DOHH2 (cell line): ENCODE measurements around the gene SH3BGRL2.
A peak's percentile ranks its signal among the peaks of the same experiment; 100 is the strongest.

Source experiments
- H3F3A ChIP-seq: fragments of 200-600 bp; sonication (generic), shearing (Covaris generic); 2 replicates; pipeline ENCODE4 v1.6.0; 2016; ENCODE audit warnings: antibody characterized with exemption, mild to moderate bottlenecking; ENCODE audit not compliant: control insufficient read depth, insufficient read depth
- H3K27ac ChIP-seq: fragments of 200-600 bp; sonication (generic); 2 replicates; pipeline ENCODE4 v1.5.1; 2014; ENCODE audit warnings: low read depth, mild to moderate bottlenecking, low read length, moderate library complexity
- H3K27me3 ChIP-seq: fragments of 200-600 bp; sonication (generic); 2 replicates; pipeline ENCODE4 v1.6.1; 2014; ENCODE audit warnings: mild to moderate bottlenecking, low read length, mixed read lengths; ENCODE audit not compliant: control insufficient read depth
- H3K36me3 ChIP-seq: fragments of 200-600 bp; sonication (generic); 2 replicates; pipeline ENCODE4 v1.6.1; 2014; ENCODE audit warnings: mild to moderate bottlenecking, low read length, moderate library complexity, mixed read lengths; ENCODE audit not compliant: control insufficient read depth
- H3K4me1 ChIP-seq: fragments of 200-600 bp; sonication (generic); 2 replicates; pipeline ENCODE4 v1.6.1; 2014; ENCODE audit warnings: mild to moderate bottlenecking, low read length, mixed read lengths; ENCODE audit not compliant: control insufficient read depth
- H3K4me2 ChIP-seq: fragments of 200-600 bp; sonication (generic); 2 replicates; pipeline ENCODE4 v1.6.0; 2014; ENCODE audit warnings: mild to moderate bottlenecking, low read length, moderate library complexity
- H3K4me3 ChIP-seq: fragments of 200-600 bp; sonication (generic); 2 replicates; pipeline ENCODE4 v1.5.1; 2014; ENCODE audit warnings: mild to moderate bottlenecking, low read length, mixed read lengths
- H3K79me2 ChIP-seq: fragments of 200-600 bp; sonication (generic); 2 replicates; pipeline ENCODE4 v1.6.1; 2014; ENCODE audit warnings: mild to moderate bottlenecking, low read length, mixed read lengths; ENCODE audit not compliant: control insufficient read depth
- H3K9me2 ChIP-seq: fragments of 200-600 bp; sonication (generic); replicated peaks from 2 replicates; pipeline ENCODE4 v1.6.1; 2014; ENCODE audit warnings: mild to moderate bottlenecking, low read length, mixed read lengths; ENCODE audit not compliant: control insufficient read depth
- H3K9me3 ChIP-seq: fragments of 200-600 bp; sonication (generic); 2 replicates; pipeline ENCODE4 v1.6.1; 2014; ENCODE audit warnings: antibody characterized with exemption, low read length, mixed read lengths; ENCODE audit not compliant: control insufficient read depth, insufficient read depth
- H4K20me1 ChIP-seq: fragments of 200-600 bp; sonication (generic); 2 replicates; pipeline ENCODE4 v1.6.0; 2014; ENCODE audit warnings: low read depth, mild to moderate bottlenecking, antibody characterized with exemption, low read length, moderate library complexity; ENCODE audit not compliant: control insufficient read depth, insufficient read depth
- EZH2phosphoT487 ChIP-seq: fragments of 200-600 bp; sonication (generic); IDR thresholded peaks from 2 replicates; pipeline ENCODE4 v1.6.1; 2017; ENCODE audit warnings: borderline replicate concordance, mild to moderate bottlenecking, antibody characterized with exemption, low read length, moderate library complexity, mixed read lengths
- TF ChIP-seq, protein P1 (sequence below): fragments of 200-600 bp; sonication (generic); IDR thresholded peaks from one replicate; pipeline ENCODE4 v1.5.1; 2014; ENCODE audit warnings: antibody characterized with exemption, mild to moderate bottlenecking, low read depth, low read length; ENCODE audit not compliant: poor library complexity, severe bottlenecking

The SH3BGRL2 gene

DNA sequence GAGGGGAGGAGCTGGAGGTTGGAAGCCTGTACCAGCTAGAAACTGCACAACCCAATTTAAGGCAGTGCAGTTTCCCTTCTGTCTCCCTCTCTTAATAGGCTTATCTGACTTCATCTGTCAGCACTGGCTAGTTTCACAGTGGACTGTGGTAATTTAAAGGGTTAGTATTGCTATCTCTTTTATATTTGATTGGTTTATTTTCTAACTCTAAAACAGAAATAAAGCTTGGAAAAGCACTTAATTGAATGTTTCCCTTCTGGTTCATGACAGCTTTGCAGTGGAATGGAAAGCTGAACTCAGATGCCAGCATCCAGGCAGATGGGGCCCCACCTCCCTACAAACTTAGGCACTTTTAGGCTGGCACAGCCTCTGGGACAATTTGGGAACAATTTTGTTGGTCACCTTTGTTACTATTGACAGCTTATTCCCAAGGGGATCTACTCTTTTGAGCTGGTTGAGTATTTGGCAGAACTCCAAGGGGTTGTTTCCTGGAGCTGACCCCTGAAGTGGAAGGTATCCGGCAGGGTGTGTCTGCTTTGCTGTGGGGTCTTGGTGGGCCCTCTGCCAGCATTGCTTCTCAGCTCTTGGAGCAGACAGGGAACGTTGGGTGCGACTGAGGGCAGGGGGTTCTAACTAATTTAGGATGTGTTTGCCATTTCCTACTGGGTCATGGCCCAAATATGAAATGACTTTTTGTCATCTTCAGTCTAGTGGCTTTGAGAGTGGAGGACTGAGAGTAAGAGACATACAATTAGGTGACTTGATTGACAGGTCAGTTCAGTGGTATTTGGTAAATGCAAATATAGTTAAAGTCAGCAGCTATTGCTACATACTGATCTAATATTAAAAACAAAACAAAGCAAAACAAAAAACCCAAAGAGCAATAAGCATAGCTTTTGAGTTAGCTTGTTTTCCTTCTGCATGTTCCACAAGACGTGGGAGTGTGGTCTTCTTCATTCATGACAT, 9.3 kb downstream of the SH3BGRL2 start:
- Histone ChIP-seq H3K27me3 (0 out of 2 replicates have a peak, but pooled peaks cover 1% of the 10 kb centered on the region), H3K9me3 (no peaks in the 10 kb centered on the region), H3K4me3 (no peak overlapping the region), H3K4me2 (no peak overlapping the region), H3K27ac (no peak overlapping the region), H3K79me2 (no peaks in the 10 kb centered on the region), H3K36me3 (no peaks in the 10 kb centered on the region), H3K4me1 (no peaks in the 10 kb centered on the region), H4K20me1 (no peaks in the 10 kb centered on the region), H3K9me2 (no peaks in the 10 kb centered on the region), H3F3A (no peaks in the 10 kb centered on the region)
- no peak for TF ChIP-seq EZH2phosphoT487
- TF ChIP-seq, protein P1, sequence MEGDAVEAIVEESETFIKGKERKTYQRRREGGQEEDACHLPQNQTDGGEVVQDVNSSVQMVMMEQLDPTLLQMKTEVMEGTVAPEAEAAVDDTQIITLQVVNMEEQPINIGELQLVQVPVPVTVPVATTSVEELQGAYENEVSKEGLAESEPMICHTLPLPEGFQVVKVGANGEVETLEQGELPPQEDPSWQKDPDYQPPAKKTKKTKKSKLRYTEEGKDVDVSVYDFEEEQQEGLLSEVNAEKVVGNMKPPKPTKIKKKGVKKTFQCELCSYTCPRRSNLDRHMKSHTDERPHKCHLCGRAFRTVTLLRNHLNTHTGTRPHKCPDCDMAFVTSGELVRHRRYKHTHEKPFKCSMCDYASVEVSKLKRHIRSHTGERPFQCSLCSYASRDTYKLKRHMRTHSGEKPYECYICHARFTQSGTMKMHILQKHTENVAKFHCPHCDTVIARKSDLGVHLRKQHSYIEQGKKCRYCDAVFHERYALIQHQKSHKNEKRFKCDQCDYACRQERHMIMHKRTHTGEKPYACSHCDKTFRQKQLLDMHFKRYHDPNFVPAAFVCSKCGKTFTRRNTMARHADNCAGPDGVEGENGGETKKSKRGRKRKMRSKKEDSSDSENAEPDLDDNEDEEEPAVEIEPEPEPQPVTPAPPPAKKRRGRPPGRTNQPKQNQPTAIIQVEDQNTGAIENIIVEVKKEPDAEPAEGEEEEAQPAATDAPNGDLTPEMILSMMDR, result no peak

GRCh38 chr6:79646006-79646405, 14.9 kb downstream of the SH3BGRL2 start:
- H3K27ac ChIP-seq, result no peak overlapping the region
- H3K27me3 ChIP-seq, result no peaks in the 10 kb centered on the region
- no peaks in the 10 kb centered on the region for H3K4me1 ChIP-seq
- no peak overlapping the region for H3K4me2 ChIP-seq
- no peaks in the 10 kb centered on the region for H3K9me2 ChIP-seq
- H4K20me1 ChIP-seq, result no peaks in the 10 kb centered on the region
- no peaks in the 10 kb centered on the region for H3K9me3 ChIP-seq
- no peak for TF ChIP-seq EZH2phosphoT487
- TF ChIP-seq, protein P1, result peak; percentile 19
- no peaks in the 10 kb centered on the region for H3K36me3 ChIP-seq
- H3F3A ChIP-seq, result no peaks in the 10 kb centered on the region
- H3K79me2 ChIP-seq, result no peaks in the 10 kb centered on the region
- H3K4me3 ChIP-seq, result no peak overlapping the region

DNA sequence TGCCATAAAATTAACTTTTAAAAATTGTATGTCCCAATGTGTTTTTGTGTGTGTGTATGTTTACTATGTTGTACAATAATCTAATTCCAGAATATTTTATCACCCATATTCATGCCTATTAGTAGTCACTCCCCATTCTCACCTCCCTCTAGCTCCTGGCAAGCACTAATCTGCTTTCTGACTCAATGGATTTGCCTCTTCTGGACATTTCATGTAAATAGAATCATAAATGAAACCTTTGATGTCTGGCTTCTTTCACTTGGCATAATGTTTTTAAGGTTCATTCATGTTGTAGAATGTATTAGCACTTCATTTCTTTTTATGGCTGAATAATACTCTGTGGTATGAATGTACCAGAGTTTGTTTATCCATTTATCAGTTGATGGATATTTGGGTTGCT, 15.4 kb downstream of the SH3BGRL2 start:
- no peak for TF ChIP-seq EZH2phosphoT487
- TF ChIP-seq, protein P1, result no peak
- Histone ChIP-seq H3F3A (no peaks in the 10 kb centered on the region), H3K27me3 (no peaks in the 10 kb centered on the region), H3K36me3 (no peaks in the 10 kb centered on the region), H3K4me1 (no peaks in the 10 kb centered on the region), H3K9me3 (no peaks in the 10 kb centered on the region), H3K4me2 (no peak overlapping the region), H3K4me3 (no peak overlapping the region), H3K27ac (no peak overlapping the region), H3K79me2 (no peaks in the 10 kb centered on the region), H4K20me1 (no peaks in the 10 kb centered on the region), H3K9me2 (no peaks in the 10 kb centered on the region)
